Ectodermal cell (in vitro differentiated cells): ENCODE measurements around the gene CENPH.
"Not testable (repeated sequence)": the region's sequence is repeated elsewhere in the genome, so short reads cannot be mapped to it uniquely, and the experiment has no call there.

Experiments
- H3K27ac ChIP-seq: 2 replicates; pipeline ENCODE4 v1.7.0; 2013; ENCODE audit warnings: mild to moderate bottlenecking, low read depth, low read length; ENCODE audit not compliant: insufficient read depth, poor library complexity, severe bottlenecking
- H3K27me3 ChIP-seq: 2 replicates; pipeline ENCODE4 v1.7.0; 2013; ENCODE audit warnings: mild to moderate bottlenecking, low read length; ENCODE audit not compliant: insufficient read depth, control insufficient read depth, poor library complexity, severe bottlenecking
- H3K36me3 ChIP-seq: one replicate; pipeline ENCODE4 v1.7.0; 2013; ENCODE audit warnings: low read length; ENCODE audit not compliant: control insufficient read depth, insufficient read depth
- H3K4me1 ChIP-seq: one replicate; pipeline ENCODE4 v1.7.0; 2013; ENCODE audit warnings: low read length; ENCODE audit not compliant: control insufficient read depth, insufficient read depth
- H3K4me3 ChIP-seq: 2 replicates; pipeline ENCODE4 v1.7.0; 2013; ENCODE audit warnings: low read depth, low read length, control low read depth; ENCODE audit not compliant: insufficient read depth
- H3K9me3 ChIP-seq: 2 replicates; pipeline ENCODE4 v1.7.0; 2013; ENCODE audit warnings: mild to moderate bottlenecking, low read length, moderate library complexity; ENCODE audit not compliant: control insufficient read depth
- WGBS, 2 experiments: methylation state at CpG; one replicate each; pipeline ENCODE4 v1.1.7; 2013; ENCODE audit warnings: missing lambda C conversion rate in 2 of 2; 5-methylcytosine and 5-hydroxymethylcytosine counted together

CENPH gene

DNA sequence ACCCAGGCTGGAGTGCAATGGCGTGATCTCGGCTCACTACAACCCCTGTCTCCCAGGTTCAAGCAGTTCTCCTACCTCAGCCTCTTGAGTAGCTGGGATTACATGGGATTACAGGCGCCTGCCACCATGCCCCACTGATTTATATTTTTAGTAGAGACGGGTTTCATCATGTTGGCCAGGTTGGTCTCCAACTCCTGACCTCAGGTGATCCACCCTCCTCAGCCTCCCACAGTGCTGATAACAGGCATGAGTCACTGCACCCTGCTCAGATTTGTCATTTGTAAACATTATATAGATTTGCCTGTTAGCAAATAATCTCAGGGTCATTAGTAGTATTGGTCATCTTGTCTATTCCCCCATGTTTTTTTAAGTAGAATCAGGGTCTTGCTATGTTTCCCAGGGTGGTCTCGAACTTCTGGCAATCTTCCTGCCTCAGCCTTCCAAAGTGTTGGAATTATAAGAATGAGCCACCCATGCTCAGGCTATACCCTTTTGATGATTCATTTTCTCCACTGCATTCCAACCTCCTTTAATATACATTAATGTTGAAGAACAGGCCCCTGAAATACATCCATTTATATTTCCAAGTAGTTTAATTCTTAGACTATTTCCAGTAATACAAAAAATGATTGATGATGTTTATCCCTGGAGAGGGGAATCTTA lies 17.3 kb downstream of the CENPH start:
- Histone ChIP-seq H3K4me3 (no peak overlapping the region), H3K27ac (no peak overlapping the region), H3K27me3 (no peaks in the 10 kb centered on the region), H3K36me3 (peaks cover 29% of the 10 kb centered on the region), H3K4me1 (no peaks in the 10 kb centered on the region), H3K9me3 (no peaks in the 10 kb centered on the region)
- 92 to 94% methylated on average over 5 of the region's 5 CpGs for WGBS, 2 experiments

DNA sequence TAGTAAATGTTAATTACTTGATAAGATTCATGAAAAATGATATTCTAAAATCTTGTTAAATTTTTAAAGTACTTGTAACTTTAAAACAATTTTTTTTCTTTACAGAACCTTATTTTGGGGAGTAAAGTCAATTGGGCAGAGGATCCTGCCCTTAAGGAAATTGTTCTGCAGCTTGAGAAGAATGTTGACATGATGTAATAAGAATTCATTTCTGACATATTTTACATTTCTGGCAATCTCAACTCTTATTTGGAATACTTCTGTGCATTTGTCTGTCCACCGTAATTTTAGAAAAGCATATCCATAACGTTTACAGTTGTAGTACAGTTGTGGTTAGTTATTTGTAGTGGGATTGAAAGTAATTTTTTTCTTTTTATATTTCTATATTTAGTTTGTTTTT lies 20.2 kb downstream of the CENPH start:
- peaks cover 22% of the 10 kb centered on the region for H3K36me3 ChIP-seq
- H3K9me3 ChIP-seq, result no peaks in the 10 kb centered on the region
- H3K27ac ChIP-seq, result no peak overlapping the region
- H3K4me1 ChIP-seq, result no peaks in the 10 kb centered on the region
- H3K4me3 ChIP-seq, result no peak overlapping the region
- 100% methylated on average over 1 of the region's 2 CpGs; no CpG with 5 or more reads in 1 of the 2 experiments for WGBS, 2 experiments
- H3K27me3 ChIP-seq, result no peaks in the 10 kb centered on the region

DNA sequence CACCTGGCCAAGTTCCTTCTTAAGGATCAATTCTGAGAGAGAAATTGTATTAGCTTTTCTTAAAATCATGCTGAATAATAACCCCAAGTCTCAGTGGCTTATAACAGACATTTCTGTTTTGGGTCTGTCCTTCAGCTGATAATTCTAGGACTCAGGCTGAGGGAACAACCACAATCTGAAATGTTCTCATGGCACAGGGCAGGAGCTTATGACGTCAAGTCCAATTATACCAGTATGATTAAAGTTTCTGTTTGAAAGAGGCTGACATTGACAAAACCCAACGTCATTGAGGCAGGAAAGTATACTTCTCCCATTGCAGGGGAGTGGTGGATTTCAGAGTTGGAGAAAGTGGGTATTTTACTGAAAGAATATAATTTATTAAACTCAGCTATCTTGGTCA lies 21.8 kb downstream of the CENPH start:
- no peaks in the 10 kb centered on the region for H3K4me1 ChIP-seq
- H3K36me3 ChIP-seq, result peaks cover 22% of the 10 kb centered on the region
- no peaks in the 10 kb centered on the region for H3K27me3 ChIP-seq
- WGBS, 2 experiments, result 89 to 92% methylated on average over 2 of the region's 2 CpGs
- no peak overlapping the region for H3K4me3 ChIP-seq
- no peak overlapping the region for H3K27ac ChIP-seq
- no peaks in the 10 kb centered on the region for H3K9me3 ChIP-seq

DNA sequence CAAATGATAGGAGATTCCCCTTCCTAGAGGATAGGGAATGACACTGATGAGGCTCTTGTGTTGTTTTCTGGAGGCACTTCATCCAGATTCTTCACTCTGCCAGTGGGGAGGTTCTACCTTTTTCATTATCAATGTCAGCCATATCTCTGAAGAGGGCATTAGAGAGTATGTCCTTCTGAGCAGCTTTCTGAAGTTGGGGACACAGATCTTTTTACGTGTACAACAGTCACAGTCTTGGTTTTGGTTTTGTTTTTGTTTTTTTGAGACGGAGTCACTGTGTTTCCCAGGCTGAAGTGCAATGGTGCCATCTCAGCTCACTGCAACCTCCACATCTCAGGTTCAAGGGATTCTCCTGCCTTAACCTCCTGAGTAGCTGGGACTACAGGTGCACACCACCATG lies 22.6 kb downstream of the CENPH start:
- no peaks in the 10 kb centered on the region for H3K9me3 ChIP-seq
- H3K4me1 ChIP-seq, result no peaks in the 10 kb centered on the region
- H3K36me3 ChIP-seq, result peaks cover 22% of the 10 kb centered on the region
- no peaks in the 10 kb centered on the region for H3K27me3 ChIP-seq
- no peak overlapping the region for H3K4me3 ChIP-seq
- H3K27ac ChIP-seq, result no peak overlapping the region
- 91 to 98% methylated on average over 2 of the region's 2 CpGs for WGBS, 2 experiments

DNA sequence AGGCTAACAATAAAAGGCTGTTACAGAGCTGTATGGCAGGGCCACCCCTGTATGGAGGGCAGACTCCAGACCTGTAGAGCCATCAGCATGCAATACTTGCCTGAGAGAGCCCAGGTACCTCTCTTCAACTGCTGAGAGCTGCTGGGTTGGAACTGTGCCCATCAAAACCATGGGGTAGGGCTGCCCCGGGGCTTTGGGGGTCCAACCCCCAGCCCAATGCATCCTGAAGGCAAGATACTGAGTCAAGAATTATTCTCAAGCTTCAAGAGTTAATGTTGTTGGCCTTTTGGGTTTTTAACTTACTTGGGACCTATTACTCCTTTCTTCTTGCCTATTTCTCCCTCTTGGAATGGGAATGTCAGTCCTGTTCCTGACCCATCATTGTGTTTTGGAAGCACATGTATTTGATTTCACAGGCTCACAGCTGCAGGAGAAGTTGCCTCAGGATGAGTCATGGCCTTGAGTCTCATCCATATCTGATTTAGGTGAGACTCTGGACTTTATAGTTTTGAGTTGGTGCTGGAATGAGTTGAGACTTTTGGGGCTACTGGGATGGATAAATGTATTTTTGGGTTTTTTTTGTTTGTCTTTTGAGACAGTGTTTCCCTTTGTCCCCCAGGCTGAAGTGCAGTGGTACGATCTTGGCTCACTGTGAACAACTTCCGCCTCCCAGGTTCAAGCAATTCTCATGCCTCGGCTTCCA lies 24.3 kb downstream of the CENPH start:
- Histone ChIP-seq H3K4me1 (no peaks in the 10 kb centered on the region), H3K36me3 (peaks cover 20% of the 10 kb centered on the region), H3K4me3 (no peak overlapping the region), H3K9me3 (no peaks in the 10 kb centered on the region), H3K27me3 (no peaks in the 10 kb centered on the region), H3K27ac (no peak overlapping the region)
- WGBS, 2 experiments, result 95 to 96% methylated on average over 4 of the region's 4 CpGs

DNA sequence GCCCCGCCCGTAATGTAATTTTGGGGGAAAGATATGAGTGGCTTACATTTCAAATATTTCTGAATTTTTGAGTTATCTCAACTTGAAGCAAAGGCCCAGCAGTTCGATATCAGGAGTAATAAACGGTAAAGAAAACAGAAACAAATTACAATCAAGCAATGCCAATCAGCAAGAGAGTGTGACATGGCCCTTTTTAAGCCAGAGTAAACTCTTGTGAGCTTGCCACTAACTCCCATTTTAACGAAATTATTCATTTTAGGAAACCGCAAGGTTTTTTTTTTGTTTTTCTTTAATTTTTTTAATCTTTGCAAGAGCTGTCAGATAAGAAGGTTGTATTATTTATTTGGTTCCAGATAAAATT lies 27.7 kb downstream of the CENPH start:
- Histone ChIP-seq H3K27me3 (no peaks in the 10 kb centered on the region), H3K27ac (no peak overlapping the region), H3K4me1 (no peaks in the 10 kb centered on the region), H3K9me3 (no peaks in the 10 kb centered on the region), H3K36me3 (no peaks in the 10 kb centered on the region), H3K4me3 (peak overlapping the region; percentile 85)
- WGBS, 2 experiments, result 81% methylated on average over 6 of the region's 6 CpGs

DNA sequence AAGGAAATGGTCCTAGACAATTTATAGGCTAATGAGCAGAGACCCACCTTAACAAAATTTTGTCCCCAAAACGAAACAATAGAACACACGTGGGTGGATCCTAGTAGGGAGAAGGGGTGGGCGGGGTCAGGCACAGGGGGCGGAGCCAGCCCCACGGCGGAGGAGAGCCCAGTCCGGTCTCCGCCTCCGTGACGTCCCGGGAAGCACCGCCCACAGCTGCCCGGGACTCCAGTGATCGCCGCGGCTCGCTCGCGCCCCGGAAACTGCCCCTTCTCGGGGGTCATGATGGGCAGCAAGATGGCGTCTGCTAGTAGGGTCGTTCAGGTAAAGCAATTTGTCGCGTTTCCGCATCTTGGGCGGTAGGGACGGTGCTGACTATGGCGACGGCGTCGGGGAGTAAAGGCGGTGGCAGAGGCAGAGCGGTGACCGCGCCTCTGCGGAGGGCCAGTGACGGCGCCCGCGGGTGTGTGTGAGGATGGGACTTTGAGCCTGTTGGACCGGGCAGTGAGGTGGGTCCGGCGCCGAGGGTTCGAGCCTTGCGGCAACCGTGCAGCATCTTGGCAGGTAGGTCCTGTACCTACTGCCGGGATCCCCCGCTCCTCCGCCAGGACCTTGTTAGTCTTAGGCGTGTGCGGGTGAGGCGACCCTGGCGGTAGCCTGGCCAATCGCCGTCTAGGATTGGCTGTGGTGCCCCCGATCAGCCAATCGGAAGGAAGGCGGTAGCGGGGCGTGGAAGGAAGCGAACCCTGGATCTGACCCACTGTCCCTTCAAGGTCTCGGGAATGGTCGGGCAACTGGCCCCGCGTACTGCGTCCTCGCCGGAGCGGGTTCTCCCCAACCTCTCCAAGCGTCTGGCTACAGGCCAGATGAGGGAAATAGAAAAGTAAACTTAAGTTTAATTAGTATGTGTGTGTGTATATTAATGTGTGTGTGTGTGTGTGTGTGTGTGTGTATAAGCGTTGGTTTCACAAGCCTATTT lies 28.5 kb downstream of the CENPH start:
- peak overlapping the region; percentile 85 for H3K4me3 ChIP-seq
- H3K27ac ChIP-seq, result peak overlapping the region; percentile 71
- no peaks in the 10 kb centered on the region for H3K9me3 ChIP-seq
- WGBS, 2 experiments, result 0 to 1% methylated on average over 72 to 73 of the region's 73 CpGs
- H3K4me1 ChIP-seq, result no peaks in the 10 kb centered on the region
- H3K27me3 ChIP-seq, result no peaks in the 10 kb centered on the region
- no peaks in the 10 kb centered on the region for H3K36me3 ChIP-seq

DNA sequence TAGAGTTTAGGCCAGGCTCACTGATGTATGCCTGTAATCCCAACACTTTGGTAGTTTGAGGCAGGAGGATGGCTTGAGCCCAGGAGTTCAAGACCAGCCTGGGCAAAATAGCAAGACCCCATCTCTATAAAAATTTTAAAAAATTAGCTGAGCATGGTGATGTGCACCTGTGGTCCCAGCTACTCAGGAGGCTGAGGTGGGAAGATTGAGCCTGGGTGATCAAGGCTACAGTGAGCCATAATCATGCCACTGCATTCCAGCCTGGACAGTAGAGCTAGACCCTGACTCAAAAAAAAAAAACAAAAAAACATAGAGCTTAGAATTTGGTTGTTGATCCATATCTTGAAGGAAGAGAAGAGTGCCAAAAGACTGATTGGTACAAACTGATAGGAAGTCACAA lies 30.6 kb downstream of the CENPH start:
- Histone ChIP-seq H3K27ac (no peak overlapping the region), H3K4me3 (no peak overlapping the region), H3K4me1 (no peaks in the 10 kb centered on the region)

DNA sequence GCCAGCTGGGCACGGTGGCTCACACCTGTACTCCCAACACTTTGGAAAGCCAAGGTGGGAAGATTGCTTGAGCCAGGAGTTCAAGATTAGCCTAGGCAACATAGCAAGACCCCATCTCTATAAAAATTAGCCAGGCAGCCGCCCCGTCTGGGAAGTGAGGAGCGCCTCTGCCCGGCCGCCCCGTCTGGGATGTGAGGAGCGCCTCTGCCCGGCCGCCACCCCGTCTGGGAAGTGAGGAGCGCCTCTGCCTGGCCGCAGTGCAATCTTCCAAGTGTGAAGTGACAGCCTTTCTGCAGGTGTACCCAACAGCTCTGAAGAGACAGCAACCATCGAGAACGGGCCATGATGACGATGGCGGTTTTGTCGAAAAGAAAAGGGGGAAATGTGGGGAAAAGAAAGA lies 31.0 kb downstream of the CENPH start:
- H3K36me3 ChIP-seq, H3K4me3 ChIP-seq, H3K9me3 ChIP-seq, H3K27me3 ChIP-seq, H3K27ac ChIP-seq, H3K4me1 ChIP-seq: not testable (repeated sequence)
- WGBS, 2 experiments, result 92 to 95% methylated on average over 16 to 17 of the region's 18 CpGs

More for the DNA sequence above, 30.6 kb downstream of the CENPH start:
- H3K36me3 ChIP-seq, result no peaks in the 10 kb centered on the region
- no peaks in the 10 kb centered on the region for H3K27me3 ChIP-seq
- no peaks in the 10 kb centered on the region for H3K9me3 ChIP-seq

DNA sequence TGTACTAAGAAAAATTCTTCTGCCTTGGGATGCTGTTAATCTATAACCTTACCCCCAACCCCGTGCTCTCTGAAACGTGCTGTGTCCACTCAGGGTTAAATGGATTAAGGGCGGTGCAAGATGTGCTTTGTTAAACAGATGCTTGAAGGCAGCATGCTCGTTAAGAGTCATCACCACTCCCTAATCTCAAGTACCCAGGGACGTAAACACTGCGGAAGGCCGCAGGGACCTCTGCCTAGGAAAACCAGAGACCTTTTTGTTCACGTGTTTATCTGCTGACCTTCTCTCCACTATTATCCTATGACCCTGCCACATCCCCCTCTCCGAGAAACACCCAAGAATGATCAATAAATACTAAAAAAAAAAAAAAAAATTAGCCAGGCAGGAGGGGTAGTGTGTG lies 31.4 kb downstream of the CENPH start:
- H3K27ac ChIP-seq, H3K4me3 ChIP-seq, H3K36me3 ChIP-seq, H3K9me3 ChIP-seq, H3K27me3 ChIP-seq, H3K4me1 ChIP-seq: not testable (repeated sequence)
- WGBS, 2 experiments, result 86 to 98% methylated on average over 5 of the region's 9 CpGs
